Amniotic epithelial cell (primary cell): Measurements from ENCODE around the gene CAPN9.
"Not testable (repeated sequence)": the region's sequence is repeated elsewhere in the genome, so short reads cannot be mapped to it uniquely, and the experiment has no call there.

Source experiments
- DNase-seq: peaks from one replicate; pipeline ENCODE4 v3.0.0-alpha.2; 2010; ENCODE audit warnings: low read depth

CAPN9 gene

DNA sequence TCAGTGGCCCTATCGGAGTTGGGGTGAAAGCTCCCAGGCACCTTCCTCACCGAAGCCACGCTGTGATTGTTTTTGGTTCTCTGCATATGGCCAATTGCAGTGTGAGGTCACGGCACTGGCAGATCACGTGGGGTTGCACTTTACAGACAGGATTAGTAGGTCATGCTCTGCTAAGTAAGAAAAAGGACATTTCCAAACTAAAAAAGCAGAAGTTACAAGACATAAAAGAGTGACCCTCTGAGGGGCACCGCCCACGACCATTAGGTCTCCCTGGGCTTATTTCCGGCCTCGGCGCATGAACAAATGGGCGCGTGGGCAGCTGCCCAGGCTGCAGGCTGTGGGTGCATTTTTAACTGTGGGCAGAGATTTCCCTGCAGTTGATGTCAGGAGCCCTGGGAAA is 2.0 kb downstream of the CAPN9 start:
- DNase-seq, result no peak

DNA sequence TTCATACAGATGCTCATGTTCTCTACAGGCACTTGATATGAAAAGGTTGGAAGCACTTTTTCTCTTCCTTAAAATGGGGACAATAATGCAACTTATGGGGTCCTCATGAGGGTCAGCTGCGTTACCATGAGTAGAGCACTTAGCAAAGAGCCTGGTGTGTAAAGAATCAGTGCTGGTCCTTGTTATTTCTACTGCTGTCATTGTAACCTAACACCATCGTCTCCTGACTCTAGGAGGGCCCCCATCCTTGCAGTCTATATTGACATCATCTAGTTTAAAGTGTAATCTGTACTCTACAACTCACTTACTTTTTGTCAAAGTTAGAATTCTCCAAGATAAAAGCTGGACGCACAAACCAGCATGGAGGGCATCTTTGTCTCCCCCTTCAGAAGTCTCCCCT is 2.4 kb downstream of the CAPN9 start:
- DNase-seq, result no peak

DNA sequence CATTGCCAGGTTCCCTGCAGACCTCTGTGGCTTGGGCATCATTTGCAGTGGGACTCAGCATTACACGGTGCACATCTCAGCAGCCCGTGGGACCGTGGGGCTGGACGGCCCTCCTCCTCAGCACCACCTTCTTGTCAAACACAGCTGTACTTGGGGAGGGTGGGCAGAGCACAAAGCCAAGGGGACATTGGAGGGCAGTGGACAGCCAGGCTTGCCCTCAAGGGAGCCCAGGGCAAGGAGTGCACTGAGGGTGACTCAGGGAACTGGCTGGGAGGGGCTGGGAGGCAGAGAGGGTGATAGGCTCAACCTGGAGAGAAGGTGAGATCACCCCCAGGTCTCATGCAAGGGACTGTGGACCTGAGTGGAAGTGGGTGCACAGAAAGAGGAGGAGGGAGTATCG is 3.4 kb downstream of the CAPN9 start:
- DNase-seq, result no peak

DNA sequence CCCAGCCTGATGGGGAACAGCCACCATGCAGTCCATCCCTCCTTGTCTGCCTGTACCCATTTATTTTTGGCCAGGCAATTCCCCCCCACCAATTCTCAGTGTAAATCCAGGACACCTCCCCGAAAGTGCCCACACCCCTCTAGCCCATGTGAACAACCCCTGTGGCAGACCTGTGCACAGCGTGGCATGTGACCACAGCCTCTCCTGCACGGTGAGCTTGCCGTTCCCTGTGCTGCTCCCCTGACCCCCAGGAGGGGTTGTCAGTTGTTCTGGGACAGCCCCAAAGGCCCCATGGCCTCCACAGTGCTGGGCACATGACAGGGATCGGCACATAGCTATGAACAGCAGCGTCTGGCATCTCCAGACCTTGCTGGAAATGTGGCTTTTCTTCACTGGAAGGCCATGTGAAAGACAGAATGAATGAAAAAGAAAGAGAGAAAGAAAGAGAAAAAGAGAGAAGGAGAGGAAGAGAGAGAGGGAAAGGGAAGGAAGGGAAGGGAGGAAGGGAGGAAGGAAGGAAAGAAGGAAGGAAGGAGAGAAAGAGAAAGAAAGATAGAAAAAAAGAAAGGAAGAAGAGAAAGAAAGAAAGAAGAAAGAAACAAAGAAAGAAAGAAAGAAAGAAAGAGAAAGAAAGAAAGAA is 3.9 kb downstream of the CAPN9 start:
- DNase-seq, result no peak

DNA sequence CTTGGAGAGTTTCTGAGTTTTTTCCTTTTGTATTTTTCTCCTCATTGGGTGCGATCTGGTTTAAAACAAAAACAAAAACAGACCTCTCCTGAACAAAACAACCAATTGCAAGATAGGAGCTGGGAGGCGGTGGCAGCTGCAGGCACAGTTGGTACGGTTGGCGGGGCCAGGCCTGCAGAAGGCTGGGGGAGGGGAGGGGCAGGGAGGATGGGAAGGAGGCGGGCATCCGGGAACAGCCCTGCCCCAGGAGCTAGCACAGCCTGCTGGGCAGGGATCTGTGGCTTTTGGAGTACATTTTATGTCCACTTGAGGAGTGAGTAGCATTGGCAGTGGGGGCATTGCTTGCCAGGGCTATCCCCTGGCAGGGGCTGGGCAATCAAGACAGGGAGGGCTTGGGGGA is 5.2 kb downstream of the CAPN9 start:
- DNase-seq, result no peak

DNA sequence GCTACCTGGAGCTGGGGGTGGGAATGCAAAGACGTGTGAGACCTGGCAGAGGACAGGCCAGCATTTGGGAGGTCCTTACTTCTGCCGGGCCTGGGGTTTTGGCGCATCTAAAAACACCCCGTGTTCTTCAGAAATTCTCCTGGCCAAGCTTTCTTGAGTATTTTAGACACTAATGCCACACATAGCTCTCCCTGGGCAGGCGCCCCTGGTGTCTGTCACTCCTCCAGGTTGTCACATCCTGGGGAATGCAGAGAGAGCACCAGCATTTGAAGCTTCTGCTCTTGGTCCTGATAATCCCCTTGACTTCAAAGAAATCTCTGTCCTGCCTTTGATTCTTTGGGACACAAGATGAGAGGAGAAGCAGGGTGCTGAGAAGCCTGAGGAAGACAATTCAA is 6.0 kb downstream of the CAPN9 start:
- no peak for DNase-seq

DNA sequence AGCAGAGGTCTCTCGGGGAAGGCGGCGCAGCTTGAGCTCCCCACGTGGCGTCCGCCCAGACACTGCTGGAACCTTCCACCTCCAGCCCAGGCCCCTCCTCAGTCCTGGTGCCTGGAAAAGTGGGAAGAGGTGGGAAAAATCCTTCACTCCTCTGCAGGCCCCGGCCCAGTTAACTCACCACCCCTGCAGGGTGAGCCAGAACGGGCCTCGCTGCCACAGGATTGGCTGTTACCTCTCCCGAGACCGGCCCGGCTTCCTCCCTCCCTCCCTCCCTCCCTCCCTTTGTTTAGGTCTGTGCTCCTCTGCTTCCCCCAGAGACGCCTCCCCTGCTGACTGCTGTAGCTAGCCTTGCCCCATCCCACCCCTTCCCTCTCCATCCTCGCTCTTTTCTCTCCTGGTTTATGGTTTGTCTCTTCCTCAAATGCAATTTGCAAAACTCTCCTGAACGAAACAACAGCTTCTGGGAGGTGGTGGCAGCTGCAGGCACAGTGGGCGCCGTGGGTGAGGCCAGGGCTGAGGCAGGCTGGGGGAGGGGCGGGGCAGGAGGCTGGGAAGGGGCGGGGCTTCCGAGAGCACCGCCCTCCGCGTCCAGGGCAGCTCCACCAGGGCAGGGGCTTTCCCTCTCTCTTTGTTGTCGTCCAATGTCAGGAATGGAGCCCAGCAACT is 6.5 kb downstream of the CAPN9 start:
- peak; percentile 40 for DNase-seq

DNA sequence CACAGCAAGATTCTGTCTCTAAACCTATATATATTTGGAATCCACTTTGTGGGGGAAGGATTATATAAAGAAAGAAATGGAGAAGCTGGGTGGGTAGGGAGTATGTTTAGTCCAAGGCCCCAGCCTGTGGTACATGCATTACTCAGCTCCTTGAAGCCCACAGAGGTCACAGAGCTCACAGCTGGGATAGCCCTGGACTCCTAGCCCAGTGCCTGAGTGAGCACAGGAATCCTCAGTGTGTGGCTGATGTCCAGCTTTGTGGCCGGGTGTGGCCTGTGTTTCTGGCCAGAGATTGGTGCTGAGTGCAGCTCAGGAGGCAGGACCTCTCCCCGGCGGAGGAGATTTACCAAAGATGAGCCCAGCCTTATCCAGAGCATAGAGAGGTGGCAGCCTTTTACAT is 7.6 kb downstream of the CAPN9 start:
- peak; percentile 48 for DNase-seq

DNA sequence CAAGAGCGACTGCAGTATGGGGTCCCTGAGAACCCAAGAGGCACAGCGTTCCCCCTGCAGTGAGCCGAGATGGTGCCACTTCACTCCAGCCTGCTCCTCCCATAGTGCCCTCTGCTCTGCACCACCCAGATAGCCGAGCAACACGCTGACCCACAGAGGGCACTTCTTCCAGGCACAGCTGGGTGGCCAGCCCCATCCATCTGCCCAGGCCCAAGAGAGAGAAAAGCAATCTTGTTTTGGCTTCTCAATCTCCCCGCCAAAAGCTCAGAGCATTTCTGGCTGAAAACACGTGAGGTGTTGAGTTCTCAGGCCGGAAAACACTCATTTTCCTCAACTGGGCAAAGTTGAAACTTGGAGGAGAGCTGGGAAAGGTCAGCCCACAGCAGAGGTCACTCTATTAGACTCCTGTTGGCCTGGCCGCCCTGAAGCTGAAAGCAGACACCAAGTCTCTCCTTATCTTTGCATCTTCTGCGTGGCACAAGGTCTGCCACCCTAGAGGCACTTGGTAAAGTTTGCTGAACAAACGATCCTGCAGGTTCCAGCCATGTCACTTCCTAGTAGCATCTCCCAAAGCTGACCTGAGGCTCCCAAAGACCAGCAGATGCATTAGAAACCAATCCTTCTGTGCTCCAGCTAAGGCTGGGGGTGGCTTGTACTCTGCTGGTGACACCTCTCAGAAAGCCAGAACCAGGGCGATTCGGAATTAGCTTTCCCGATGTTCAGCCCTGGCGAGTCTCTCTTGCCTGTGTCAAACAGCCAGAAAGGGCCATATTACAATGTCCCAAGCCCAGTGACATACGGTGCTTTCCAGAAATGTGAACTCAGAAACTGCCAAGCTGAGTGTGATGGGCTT is 10.9 kb downstream of the CAPN9 start:
- no peak for DNase-seq

DNA sequence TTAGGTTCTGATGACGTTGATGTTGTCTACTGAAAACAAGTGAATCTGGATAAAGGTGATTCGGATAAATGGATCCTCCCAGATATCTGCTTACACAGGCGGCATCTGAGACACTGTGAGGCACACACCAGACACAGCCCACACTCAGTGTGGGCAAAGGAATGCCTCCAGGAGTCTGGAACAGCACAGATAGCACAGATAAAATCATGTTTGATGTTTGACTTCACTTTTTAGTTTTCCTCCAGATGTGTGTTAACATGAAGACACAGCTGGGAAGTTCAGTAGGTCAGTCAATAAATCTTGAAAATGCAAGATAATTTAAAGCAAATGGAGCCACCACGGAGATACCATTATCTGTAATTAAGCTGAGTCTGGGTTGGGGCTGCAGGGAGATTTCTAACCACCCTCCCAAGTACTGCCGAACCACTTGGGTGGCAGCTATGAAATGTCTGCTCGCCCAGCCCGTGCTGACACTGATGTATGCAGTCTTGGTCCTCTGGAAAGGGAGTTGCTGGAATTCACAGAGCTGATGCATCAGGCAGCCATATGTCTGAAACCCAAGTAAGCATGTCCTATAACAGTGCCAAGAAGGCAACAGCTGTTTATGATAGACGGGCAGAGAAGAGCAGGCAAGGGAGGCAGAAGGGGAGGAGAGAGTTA is 11.7 kb downstream of the CAPN9 start:
- peak; percentile 78 for DNase-seq

DNA sequence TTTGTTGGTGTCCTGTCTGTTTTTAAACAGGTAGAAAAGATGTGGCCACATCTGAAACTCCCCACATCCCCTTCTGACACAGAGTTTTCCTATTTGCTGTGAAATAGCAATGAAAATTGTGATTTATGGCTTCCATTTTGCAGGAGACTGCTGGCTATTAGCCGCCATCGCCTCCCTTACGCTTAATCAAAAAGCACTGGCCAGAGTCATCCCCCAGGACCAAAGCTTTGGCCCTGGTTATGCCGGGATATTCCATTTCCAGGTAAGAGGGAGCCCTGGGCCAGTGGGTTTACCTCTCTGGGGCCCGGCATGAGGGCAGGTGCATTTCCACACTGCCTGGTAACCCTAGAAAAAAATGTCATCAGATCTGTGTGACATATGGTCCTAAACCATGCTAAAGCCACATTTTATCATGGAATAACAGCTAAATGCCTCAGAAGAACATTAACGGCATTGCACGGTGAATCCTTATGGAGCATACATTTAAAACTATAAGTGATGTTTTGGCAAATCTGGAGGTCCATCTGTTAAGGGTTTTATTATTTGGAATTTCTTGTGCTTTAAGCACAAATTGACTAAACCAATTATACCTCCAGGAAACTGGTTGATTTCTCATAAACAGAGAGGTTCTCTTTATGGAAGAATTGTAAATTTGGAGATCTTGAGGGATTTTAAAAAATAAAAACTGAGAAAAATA is 12.3 kb downstream of the CAPN9 start:
- DNase-seq, result no peak

DNA sequence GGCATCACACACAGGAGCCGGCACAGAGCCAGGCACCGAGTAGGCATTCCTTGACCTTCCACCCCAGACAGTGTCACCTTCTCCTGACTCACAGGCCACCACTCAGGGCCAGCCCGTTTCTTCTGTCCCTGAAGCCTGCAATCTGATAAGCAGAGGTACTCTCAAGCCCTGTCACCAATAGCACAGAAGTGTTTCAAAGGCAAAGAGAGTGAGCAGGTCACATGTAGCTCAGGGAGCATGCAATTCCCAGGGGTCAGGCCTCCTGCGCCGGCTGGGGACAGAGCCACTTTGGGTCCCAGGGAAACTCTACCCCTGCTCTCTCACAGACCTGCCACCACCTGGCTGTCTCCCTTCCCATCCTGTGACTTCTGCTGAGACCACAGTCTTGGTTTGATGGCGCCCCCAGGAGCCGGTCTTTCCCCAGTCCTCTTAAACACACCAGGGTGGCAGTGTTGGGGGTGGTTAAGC is 13.2 kb downstream of the CAPN9 start:
- no peak for DNase-seq

DNA sequence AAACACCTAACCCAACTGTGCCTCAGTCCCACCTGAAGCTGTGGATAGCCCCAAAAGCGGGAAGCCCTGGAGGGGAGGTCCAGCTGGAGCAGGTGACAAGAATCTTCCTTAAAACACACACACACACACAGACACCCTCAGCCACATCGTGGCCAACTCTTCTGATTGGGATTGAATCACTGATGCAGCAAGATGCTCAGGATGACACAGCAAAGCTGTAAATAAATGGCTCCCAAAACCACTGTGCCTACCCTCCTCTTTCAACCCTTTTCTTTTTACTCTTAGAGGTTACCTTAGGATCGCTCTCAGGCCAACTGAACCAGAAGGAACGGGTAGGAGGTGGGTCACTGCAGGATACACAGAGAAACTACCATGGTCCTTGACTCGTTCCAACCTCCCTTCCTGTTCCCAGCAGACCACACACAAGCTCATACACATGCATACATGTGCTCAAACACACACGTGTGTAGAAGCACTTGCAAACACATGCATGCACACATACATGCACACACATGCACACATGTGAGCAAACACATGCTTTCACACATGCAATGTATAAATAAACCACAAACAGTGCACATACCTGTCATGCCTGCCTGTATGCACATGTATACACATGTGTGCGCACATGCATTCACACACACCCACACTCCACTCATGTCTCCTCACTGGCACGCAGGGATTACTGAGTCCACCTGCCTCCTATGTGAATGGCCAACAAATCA is 14.4 kb downstream of the CAPN9 start:
- no peak for DNase-seq

DNA sequence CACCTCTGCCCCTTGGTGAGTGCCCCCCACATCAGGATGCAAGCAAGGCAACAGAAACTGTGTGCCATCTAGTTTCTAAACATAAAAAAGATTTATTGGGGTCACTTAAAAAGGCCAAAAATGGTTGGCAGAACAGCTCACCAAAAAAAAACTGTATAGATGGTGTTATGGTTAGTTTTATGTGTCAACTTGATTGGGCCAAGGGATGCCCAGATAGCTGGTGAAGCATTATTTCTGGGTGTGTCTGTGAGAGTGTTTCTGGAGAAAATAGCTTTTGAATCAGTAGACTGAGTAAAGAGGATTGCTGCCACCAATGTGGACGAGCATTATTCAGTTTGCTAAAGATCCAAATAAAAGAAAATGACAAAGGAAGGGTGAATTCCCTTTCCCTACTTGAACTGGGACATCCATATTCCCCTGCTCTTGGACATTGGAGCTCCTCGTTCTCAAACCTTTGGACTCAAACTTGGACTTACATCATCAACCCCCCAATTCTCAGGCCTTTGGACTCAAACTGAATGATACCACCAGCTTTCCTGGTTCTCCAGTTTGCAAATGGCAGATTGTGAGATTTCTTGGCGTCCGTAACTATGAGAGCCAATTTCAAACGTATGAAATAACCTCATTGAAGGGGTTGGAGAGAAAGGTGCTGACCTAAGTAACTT is 16.9 kb downstream of the CAPN9 start:
- no peak for DNase-seq

DNA sequence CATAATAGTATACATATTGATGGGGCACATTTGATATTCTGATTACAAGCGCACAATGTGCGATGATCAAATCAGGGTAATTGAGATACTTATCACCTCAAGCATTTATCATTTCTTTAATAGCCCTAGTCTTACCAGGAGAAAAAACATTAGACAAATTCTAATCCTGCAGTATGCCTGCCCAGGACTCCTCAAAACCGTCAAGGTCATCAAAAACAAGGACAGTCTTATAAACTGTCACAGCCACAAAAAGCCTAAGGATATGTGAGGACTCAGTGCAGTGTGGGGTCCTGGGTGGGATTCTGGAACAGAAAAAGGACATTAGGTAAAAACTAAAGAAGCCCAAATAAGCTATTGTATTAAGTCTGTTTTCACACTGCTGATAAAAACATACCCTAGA is 19.1 kb downstream of the CAPN9 start:
- DNase-seq, result no peak

DNA sequence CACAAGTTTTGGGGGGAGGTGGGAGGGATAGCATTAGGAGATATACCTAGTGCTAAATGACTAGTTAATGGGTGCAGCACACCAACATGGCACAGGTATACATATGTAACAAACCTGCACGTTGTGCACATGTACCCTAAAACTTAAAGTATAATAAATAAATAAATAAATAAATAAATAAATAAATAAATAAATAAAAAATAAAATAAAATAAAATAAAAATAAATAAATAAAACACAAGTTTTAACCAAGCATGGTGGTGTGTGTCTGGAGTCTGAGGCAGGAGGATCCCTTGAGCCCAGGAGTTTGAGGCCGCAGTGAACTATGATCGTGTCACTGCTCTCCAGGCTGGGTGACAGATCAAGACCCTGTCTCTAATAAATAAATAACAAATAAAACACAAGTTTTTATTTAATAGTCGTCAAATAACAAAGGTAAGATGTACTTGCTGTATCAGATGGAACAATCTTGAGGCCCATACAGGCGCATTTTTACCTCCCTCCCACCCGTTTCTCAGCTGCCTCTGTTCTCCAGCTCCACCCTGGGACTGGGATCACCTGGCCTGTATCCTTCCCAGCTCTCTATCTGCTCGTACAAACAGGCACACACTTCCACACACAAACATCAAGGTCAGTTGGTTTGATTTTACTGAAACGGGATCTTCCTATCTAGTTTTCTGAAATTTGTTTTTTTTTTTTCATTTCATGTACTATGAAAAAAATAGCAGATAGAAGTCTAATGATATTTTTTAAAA is 20.8 kb downstream of the CAPN9 start:
- DNase-seq, result not testable (repeated sequence)

DNA sequence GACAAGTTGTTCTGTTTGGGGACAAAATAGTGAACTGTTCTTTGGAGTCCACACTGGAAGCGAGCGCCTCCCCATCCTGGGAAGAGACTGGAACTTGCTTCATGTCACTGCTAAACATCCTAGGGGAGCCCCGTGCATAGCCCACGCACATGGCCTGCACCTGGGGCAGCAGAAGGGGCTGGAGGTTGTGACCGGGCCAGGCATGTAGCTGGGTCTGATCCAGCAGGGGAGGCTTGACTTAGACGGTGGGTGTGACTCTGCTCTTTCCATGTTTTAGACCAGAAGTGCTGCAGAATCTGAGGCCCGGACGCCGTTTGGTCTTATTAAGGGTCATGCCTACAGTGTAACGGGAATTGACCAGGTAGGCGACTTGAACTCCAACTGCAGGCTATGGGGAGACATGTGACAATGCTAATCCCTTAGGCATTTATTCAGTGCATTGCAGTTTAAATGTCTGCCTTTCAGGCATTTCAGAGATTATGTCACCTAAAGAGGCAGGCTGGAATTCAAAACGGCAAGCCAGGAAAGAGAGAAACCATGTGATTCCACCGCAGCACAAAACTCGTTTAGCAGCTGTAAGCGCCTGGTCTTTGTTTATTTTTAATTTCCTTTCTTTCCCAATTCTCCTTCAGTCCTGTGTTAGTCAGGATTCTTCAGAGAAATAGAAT is 21.8 kb downstream of the CAPN9 start:
- DNase-seq, result peak; percentile 78

DNA sequence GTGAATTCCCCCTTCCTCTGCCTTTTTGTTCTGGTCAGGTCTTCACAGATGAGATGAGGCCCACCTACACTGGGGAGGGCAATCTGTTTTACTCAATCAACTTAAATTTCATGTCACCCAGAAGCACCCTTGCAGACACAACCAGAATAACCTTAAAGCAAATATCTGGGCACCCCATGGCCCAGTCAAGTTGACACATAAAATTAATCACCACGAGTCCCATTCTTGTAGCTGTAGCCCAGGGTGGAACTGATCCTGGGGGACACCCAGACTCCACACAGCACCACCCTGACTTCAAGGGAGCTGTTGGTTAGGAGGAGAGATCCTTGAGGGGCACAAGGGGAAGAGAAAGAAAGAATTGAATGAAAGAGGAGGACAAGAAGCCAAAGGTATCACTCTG is 23.1 kb downstream of the CAPN9 start:
- no peak for DNase-seq

DNA sequence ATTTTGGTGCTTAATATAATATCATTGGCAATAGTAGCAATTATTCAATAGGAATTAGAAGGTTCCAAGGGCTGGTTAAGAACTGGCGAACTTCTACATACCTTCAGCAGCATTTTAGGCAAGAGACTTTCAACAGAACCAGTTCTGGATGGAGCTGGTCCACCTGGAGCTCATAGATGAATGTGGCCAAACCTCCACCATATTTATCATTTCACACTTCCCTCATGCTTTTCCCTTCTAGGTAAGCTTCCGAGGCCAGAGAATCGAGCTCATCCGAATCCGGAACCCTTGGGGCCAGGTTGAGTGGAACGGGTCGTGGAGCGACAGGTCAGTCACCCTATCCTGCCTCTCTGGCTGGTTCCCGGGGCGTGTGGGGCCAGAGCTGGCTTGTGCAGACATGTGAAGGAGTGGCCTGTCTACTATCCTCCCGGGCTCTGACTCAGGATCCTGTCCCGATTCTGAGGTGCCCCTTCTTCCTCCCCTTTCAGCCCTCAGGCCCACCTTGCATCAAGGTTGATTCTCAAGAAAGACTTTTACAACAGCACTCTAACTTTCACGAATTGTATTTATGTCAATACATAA is 24.7 kb downstream of the CAPN9 start:
- DNase-seq, result no peak
